ENCODE measurements around the gene CPZ. TPM values are rescaled to one million over a fixed set of nuclear protein-coding genes. Genes with fewer than 3 reads are reported as not detected.
"Not testable (repeated sequence)": the region's sequence is repeated elsewhere in the genome, so short reads cannot be mapped to it uniquely, and the experiment has no call there.

CPZ gene
- total RNA-seq, 1 experiment from 2014 or later: 37.3 TPM

- not testable (repeated sequence) for H2BK15ac ChIP-seq (ENCODE audit: low read depth, low read length); H3K4ac ChIP-seq (ENCODE audit: low read depth, low read length); H3K27me3 ChIP-seq (ENCODE audit: insufficient read depth, low read length); H3K4me1 Mint-ChIP-seq; H3K23me2 ChIP-seq (ENCODE audit: insufficient read length, low read depth, low read length, poor library complexity, severe bottlenecking); H3K27ac Mint-ChIP-seq; H3K18ac ChIP-seq (ENCODE audit: insufficient read length, low read depth, low read length); H3K4me1 ChIP-seq (ENCODE audit: insufficient read depth, low read length); H3K9me3 Mint-ChIP-seq; H2AK5ac ChIP-seq (ENCODE audit: insufficient read length, low read length); H3K56ac ChIP-seq (ENCODE audit: insufficient read length, low read depth, low read length); H3K14ac ChIP-seq (ENCODE audit: insufficient read depth, low read length); H2BK5ac ChIP-seq (ENCODE audit: insufficient read length, low read length); H3K4me3 Mint-ChIP-seq; H4K5ac ChIP-seq (ENCODE audit: insufficient read length, low read depth, low read length); H3K79me1 ChIP-seq (ENCODE audit: insufficient read depth, low read depth, low read length, poor library complexity, severe bottlenecking); H4K91ac ChIP-seq (ENCODE audit: insufficient read length, low read depth, low read length); H2BK120ac ChIP-seq (ENCODE audit: low read depth, low read length, poor library complexity, severe bottlenecking); H4K8ac ChIP-seq (replicated peaks; ENCODE audit: insufficient read length, low read depth, low read length); H3K9me3 ChIP-seq (ENCODE audit: control insufficient read depth, low read depth, low read length); H3K9ac ChIP-seq (ENCODE audit: extremely low read depth, insufficient read length, low read length); H4K20me1 ChIP-seq (ENCODE audit: control insufficient read depth, insufficient read depth, insufficient read length); H3K23ac ChIP-seq (ENCODE audit: insufficient read length, low read depth, low read length); H2BK12ac ChIP-seq (ENCODE audit: insufficient read length, low read depth, low read length); H2AFZ ChIP-seq (ENCODE audit: low read length); H3T11ph ChIP-seq (ENCODE audit: low read length); H3K27me3 Mint-ChIP-seq (ENCODE audit: low read depth); DNase-seq; H3K27ac ChIP-seq (ENCODE audit: insufficient read length, low read depth, low read length); H3K4me2 ChIP-seq (ENCODE audit: insufficient read depth, insufficient read length, low read length); H3K79me2 ChIP-seq (ENCODE audit: insufficient read depth, low read length); H2BK20ac ChIP-seq (ENCODE audit: low read depth, low read length, poor library complexity, severe bottlenecking); H3K36me3 Mint-ChIP-seq (ENCODE audit: insufficient read depth in 1 of 3, low read depth in 3 of 3)
- no CpG with 5 or more reads among the region's 29 CpGs for WGBS (ENCODE audit: extremely low coverage, insufficient read length, low lambda C conversion rate)
Measured at GRCh38 chr4:8624601-8625272, 32.2 kb downstream of the CPZ start.

- not testable (repeated sequence) for H4K8ac ChIP-seq (replicated peaks; ENCODE audit: insufficient read length, low read depth, low read length); H3K79me1 ChIP-seq (ENCODE audit: insufficient read depth, low read depth, low read length, poor library complexity, severe bottlenecking); H3K9me3 Mint-ChIP-seq; H2AFZ ChIP-seq (ENCODE audit: low read length); H3K36me3 Mint-ChIP-seq (ENCODE audit: insufficient read depth in 1 of 3, low read depth in 3 of 3); DNase-seq; H3K4ac ChIP-seq (ENCODE audit: low read depth, low read length); H2BK20ac ChIP-seq (ENCODE audit: low read depth, low read length, poor library complexity, severe bottlenecking); H3K79me2 ChIP-seq (ENCODE audit: insufficient read depth, low read length); H2BK120ac ChIP-seq (ENCODE audit: low read depth, low read length, poor library complexity, severe bottlenecking); H3K4me1 ChIP-seq (ENCODE audit: insufficient read depth, low read length); H3T11ph ChIP-seq (ENCODE audit: low read length); H3K23me2 ChIP-seq (ENCODE audit: insufficient read length, low read depth, low read length, poor library complexity, severe bottlenecking); H4K91ac ChIP-seq (ENCODE audit: insufficient read length, low read depth, low read length); H3K23ac ChIP-seq (ENCODE audit: insufficient read length, low read depth, low read length); H3K56ac ChIP-seq (ENCODE audit: insufficient read length, low read depth, low read length); H3K9ac ChIP-seq (ENCODE audit: extremely low read depth, insufficient read length, low read length); H3K27me3 Mint-ChIP-seq (ENCODE audit: low read depth); H2AK5ac ChIP-seq (ENCODE audit: insufficient read length, low read length); H2BK15ac ChIP-seq (ENCODE audit: low read depth, low read length); H3K4me3 Mint-ChIP-seq; H3K14ac ChIP-seq (ENCODE audit: insufficient read depth, low read length); H3K18ac ChIP-seq (ENCODE audit: insufficient read length, low read depth, low read length); H3K27ac ChIP-seq (ENCODE audit: insufficient read length, low read depth, low read length); H2BK5ac ChIP-seq (ENCODE audit: insufficient read length, low read length); H4K5ac ChIP-seq (ENCODE audit: insufficient read length, low read depth, low read length); H4K20me1 ChIP-seq (ENCODE audit: control insufficient read depth, insufficient read depth, insufficient read length); H3K4me1 Mint-ChIP-seq; H3K4me2 ChIP-seq (ENCODE audit: insufficient read depth, insufficient read length, low read length); H3K9me3 ChIP-seq (ENCODE audit: control insufficient read depth, low read depth, low read length); H3K27ac Mint-ChIP-seq; H2BK12ac ChIP-seq (ENCODE audit: insufficient read length, low read depth, low read length); H3K27me3 ChIP-seq (ENCODE audit: insufficient read depth, low read length)
- WGBS (ENCODE audit: extremely low coverage, insufficient read length, low lambda C conversion rate): no CpG with 5 or more reads among the region's 29 CpGs
Measured at GRCh38 chr4:8630240-8630905, 37.8 kb downstream of the CPZ start.
